Nucleus accumbens (tissue), 56 donors: ENCODE data around the gene SWSAP1.
"Not testable (repeated sequence)": the region's sequence is repeated elsewhere in the genome, so short reads cannot be mapped to it uniquely, and the experiment has no call there.

ENCODE experiments used
- DNase-seq, 56 donors: peaks; one replicate each; lab custom pipeline; 2025; lab: John Stamatoyannopoulos, UW

Gene SWSAP1

DNA sequence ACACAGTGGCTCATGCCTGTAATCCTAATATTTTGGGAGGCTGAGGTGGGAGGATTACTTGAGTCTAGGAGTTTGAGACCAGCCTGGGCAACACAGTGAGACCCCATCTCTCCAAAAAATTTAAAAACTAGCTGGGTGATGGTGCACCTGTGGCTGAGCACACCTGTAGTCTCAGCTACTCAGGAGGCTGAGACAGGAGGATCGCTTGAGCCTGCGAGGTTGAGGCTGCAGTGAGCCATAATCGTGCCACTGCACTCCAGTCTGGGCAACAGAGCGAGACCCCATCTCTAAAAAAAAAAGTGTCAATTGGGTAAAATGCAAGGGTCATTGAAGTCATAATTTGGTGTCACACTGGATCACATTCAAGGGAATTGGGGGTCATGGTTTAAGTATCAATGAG lies 20.4 kb upstream of the SWSAP1 start:
- DNase-seq = not testable (repeated sequence)

DNA sequence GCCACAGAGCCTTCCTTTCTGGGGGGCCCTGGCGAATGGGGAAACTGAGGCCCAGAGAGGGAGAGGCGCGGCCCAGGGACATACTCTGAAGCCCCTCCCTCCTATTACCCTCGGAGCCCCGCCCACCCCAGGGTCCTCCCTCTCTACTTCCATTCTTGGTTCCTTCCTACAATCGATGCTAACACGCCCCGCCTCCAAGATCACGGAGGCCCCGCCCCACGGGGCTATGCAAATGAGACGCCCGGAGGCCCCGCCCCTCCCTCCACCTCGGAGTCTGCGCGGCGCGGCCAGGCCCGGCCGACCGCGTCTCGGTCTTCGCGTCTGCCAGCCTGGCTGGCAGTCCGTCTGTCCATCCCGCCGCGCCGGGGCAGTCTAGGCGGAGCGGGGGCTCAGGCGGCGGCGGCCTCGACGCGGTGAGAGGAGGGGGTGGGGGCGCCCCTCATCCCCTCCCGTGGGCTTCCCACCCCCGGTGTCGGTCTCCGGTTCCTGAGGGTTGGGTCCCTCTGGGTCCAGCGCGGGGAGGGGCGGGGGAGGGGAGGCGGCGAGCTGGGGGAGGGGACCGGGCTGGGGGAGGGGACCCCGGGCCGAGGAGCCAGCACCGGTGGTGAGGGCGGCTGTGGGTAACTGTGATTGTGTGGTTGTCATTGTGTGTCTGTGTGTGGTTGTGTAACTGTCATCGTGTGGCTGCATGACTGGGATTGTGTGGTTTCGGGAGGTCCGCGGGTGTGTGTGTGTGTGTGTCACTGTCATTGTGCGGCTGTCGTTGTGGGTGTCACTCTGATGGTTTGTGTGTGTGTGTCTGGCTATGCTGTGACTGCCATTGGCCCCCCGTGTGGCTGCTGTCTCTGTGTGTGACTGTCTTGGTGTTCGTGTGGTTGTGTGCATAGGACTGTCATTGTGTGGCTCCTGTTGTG lies 19.0 kb upstream of the SWSAP1 start, which contains the start of gene PLPPR2:
Gene PLPPR2, plus strand, starts transcription at position 273 of the 914 bp plus-strand sequence. CDS start 2,242 bp downstream, outside the sequence.
- peak in 55 of 56 donors; percentile 26 to 95 (median 79) for DNase-seq

DNA sequence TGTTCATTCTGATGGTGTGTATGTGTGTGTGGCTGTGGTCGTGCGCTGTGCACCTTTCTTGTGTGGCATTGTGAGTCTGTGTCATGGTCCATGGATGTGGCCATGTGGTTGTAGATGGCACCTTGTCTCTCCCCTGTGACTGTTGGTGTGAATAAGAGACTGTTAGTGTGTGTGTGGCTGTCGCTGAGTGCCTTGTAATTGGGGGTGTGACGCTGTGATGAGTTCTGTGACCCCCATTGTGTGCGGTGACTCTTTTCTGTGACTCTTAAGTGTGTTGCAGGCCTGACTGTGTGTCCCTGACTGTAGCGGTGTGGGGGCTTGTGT lies 18.4 kb upstream of the SWSAP1 start:
- DNase-seq = peak in 1 of 56 donors; percentile 6

DNA sequence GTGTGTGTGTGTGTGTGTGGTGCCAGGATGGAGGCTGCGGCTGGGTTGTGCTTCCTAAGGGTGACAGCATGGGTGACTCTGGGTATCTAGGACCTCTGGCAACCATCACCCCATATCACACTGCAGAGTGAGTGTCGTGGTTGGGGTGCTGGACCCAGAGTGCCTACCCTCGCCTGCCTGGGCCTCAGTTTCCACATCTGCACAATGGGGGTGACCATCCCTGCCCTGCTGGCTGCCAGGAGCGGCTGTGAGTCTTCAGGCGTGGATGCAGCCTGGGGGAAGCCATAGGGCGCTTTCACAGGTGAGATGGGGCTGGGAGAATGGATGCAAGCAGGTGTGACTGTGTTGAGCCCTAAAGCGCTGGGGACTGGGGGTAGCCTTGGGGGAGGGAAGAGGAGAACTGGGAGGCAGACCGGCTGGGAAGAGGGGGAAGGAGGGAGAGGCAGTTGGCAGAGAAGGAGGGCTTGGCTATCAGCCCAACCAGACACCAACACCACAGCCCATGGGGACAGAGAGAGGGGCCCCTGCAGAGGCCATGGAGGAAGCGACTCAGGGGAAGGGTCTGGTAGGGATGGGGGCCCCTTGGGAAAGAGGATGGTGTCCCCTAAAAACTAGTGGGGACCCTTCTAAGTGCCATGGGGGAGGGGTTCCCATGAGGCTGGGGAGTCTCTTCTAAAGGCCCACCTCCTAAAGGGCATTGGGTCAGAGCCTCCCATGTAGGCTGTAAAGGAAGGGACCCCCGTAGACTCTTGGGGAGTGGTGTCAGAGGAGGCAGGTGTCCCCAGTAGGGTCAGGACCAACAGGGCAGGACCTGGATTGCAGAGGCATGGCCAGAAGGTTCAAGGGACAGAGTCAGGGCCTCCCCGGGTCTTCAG lies 17.6 kb upstream of the SWSAP1 start:
- no peak for DNase-seq

DNA sequence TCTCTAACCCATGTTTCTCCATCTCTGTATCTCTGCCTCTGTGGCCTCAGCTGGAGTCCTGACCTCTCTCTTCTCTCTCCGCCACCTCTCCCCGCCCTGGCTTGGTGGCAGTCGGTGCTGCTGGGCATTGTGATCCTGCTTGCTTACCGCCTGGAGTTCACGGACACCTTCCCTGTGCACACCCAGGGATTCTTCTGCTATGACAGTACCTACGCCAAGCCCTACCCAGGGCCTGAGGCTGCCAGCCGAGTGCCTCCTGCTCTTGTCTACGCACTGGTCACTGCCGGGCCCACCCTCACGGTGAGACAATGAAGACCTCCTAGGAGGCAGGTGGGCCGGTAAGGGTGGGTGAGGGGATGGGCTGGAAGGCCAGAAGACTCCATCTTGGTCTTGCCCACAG lies 15.0 kb upstream of the SWSAP1 start:
- DNase-seq = no peak

DNA sequence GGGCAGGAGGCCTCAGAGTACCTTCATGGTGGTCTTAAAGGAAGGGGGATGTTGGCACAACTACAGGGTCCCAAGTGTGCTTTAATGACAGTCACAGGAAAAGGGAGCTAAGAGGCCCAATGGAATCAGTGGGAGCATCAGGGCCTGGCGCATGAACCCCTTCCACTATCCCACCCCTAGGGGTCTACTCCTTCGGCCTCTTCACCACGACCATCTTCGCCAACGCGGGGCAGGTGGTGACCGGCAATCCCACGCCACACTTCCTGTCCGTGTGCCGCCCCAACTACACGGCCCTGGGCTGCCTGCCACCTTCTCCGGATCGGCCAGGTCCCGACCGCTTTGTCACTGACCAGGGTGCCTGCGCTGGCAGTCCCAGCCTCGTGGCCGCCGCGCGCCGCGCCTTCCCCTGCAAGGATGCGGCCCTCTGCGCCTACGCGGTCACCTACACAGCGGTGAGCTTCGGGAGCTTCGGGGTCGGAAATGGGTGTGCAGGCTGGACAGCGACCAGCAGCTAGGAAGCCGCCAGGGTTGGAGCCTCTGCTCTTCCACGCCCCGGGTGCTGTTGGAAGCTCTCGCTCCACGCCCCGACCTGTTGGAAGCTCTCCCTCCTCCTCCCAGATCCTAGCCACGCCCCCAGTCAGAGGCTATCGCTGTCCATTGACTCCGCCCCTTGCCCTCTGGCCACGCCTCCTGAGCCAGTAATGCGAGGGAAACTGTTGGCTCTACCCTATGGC lies 13.3 kb upstream of the SWSAP1 start:
- DNase-seq = peak in 1 of 56 donors; percentile 20

DNA sequence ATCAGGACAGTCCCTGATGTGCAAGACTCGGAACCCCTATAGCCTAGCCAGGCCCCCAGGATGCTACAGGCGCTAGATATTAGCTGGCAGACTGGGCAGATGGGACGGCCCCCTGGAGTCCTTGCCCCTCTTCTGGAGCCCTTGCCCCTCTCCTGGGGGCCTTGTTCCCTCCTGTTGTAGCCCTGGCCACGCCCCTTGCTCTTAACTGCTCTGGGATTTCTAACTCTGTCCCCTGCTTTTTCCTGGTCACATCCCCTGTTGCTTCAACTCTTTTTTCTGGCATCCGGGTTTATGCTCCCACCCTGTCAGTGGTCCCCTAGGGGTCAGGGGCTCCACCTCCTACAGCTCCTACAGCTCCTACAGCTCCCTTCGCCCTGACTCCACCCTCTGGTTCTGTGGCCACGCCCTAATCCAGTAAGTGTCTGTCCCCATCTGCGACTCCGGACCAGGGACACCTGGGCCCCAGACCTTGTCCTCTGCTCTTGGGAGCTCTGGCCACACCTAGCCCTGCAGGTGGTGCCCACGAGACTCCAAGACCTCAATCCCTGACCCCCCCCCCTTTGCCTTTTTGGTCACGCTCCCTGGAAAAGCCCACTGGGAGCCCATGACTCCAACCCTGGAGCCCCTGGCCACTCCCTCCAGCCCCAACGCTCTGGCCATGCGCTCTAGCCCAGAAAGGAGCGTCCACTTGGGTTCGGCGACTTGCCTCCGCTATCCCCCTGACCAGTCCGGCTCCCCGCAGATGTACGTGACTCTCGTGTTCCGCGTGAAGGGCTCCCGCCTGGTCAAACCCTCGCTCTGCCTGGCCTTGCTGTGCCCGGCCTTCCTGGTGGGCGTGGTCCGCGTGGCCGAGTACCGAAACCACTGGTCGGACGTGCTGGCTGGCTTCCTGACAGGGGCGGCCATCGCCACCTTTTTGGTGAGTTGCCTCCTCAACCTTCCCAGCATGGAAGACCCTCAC lies 12.4 kb upstream of the SWSAP1 start:
- no peak for DNase-seq

DNA sequence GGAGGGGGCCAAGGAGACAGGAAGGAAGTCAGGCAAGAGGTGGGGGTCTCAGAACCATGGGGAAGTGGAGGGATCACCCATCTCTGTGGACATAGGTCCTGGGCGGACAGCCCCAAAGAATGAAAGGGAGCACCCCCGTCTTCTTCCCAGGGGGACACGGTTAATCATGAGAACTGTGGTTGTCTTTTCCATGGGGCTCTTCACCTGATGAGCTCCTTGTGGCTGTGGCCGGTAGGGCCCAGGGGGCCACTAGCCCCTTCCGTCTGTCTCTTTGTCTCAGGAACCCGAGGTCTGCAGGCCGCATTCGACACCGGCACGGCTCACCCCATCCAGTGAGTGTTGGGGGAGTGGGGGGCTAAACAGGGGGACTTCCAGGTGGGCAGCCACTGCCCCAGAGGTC lies 10.6 kb upstream of the SWSAP1 start:
- no peak for DNase-seq

DNA sequence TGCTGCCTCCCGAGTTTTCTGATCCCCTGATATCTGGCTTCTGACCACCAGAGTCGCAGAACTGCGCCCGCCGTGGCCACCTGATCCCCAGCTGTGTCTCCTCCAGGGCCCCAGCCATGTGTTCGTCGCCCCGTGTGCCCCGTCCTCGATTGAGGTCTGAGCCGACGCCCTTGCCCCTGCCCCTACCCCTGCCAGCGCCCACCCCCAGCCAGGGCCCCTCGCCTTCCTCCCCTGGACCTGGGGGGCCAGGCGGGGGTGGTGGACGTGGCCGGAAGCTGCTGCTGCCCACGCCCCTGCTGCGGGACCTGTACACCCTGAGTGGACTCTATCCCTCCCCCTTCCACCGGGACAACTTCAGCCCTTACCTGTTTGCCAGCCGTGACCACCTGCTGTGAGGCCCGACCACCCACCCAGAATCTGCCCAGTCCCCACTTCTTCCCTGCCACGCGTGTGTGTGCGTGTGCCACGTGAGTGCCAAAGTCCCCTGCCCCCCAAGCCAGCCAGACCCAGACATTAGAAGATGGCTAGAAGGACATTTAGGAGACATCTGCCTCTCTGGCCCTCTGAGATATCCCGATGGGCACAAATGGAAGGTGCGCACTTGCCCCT lies 10.1 kb upstream of the SWSAP1 start:
- no peak for DNase-seq

DNA sequence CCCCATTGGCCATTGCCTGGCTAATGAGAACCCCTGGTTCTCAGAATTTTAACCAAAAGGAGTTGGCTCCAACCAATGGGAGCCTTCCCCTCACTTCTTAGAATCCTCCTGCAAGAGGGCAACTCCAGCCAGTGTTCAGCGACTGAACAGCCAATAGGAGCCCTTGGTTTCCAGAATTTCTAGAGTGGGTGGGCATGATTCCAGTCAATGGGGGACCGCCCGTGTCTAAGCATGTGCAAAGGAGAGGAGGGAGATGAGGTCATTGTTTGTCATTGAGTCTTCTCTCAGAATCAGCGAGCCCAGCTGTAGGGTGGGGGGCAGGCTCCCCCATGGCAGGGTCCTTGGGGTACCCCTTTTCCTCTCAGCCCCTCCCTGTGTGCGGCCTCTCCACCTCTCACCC lies 9.5 kb upstream of the SWSAP1 start:
- DNase-seq = peak in 18 of 56 donors; percentile 3 to 57 (median 20)

DNA sequence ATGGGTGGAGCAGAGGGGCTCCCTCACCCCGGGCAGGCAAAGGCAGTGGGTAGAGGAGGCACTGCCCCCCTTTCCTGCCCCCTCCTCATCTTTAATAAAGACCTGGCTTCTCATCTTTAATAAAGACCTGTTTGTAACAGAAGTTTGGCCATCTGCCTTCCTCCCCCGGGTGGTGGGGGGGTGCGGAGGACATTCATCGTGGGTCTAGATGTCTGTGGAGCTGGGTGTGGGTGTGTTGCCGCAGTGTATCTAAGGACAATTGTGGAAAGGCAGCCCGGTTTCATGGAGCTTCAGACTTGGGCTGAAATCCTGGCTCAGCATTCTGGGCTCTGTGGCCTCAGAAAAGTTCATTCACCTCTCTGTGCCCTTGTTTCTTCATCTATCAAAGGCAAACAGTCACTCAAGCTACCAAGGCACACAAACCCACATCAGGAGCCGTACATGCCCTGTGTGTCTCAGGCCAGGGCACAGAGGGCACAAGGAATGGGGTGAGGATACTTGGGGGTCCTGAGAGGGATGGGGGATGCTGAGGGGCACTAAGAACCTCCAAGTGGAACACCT lies 8.8 kb upstream of the SWSAP1 start:
- no peak for DNase-seq

DNA sequence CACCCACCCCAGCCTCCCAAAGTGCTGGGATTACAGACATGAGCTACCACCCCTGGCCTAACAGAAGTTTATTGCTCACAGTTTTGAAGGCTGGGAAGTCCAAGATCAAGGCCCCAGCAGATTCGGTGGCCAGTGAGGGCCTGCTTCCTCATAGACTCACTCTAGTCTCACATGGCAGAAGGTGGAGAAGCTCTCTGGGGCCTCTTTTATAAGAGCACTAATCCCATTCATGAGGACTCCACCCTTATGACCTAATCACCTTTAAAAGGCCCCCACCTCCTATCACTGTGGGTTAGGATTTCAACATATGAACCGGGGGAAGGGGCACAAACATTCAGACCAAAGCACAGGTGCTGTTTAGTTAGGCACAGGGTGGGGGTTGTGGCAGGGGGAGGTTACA lies 6.9 kb upstream of the SWSAP1 start:
- DNase-seq = no peak

DNA sequence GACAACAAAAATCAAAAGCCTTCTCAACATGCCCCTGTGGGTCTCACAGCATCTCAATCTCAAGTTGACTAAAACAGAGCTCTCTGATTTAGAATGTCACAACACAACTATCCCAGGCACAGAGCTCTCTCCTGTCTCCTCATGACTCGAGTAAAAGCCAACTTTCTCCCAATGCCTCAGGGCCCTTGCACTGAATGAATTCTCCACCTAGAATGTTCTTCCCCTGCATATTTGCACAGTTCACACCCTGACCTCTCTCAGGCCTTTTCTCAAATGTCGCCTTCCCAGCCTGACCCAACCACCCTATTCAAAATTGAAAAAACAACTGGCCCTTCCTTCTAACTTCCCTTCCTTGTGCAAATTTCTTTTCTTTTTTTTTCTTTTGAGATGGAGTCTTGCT lies 3.7 kb upstream of the SWSAP1 start:
- DNase-seq = no peak

DNA sequence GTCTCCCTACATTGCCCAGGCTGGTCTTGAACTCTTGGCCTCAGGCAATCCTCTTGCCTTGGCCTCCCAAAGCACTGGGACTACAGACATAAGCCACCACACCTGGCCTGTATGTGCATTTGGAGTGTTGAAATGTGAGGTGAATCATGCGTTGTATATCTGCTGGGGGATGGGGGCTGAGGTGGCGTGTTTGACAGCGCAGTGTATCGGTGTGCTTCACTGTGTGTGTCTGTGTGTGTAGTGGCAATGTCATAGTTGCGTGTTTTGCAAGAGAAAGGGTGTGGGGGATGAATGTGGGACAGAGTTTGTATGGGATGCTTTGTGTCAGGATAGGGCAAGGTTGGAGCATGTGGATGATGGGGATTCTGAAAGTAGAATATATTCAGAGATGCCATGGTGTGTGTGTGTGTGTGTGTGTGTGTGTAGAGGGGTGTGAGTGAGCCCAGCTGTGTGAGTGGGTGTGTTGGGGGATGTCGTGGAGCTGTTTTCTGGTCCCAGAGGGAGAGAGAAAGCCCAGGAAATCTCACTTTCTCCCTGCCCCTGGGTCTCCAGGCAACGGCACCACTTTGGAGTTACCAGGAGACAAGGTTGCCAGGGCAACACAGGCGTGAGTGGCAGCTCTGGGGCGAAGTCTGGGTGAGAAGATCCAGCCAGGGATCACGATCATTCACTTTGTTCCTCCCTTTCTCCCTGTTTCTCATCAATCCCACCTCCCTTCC lies 1.1 kb upstream of the SWSAP1 start:
- DNase-seq = peak in 52 of 56 donors; percentile 12 to 94 (median 77)

DNA sequence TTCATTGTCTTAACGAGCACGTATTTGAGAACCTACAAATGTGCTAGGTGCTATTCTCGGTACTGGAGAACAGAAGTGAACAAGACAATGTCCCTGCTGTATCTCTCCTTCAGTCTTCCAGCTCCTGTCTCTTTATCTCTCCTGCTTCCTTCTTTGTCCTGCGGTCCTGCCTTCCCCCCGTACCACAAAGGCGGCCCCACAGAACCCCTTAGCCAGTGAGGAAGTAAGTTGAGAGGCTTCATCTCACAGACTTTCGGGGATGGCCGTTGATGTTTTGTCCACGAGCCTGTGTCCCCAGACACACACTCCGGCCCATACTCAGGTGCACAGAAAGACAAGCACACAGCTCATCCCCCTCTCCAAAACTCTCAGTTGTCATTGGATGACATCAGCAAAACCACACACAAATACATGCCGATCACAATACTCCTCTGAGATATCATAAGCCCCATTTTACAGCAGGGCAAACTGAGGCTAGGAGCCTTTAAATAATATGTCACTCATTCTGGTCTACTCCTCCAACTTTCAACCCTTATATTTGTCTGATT lies 507 bp upstream of the SWSAP1 start:
- peak in 11 of 56 donors; percentile 22 to 60 (median 48) for DNase-seq

DNA sequence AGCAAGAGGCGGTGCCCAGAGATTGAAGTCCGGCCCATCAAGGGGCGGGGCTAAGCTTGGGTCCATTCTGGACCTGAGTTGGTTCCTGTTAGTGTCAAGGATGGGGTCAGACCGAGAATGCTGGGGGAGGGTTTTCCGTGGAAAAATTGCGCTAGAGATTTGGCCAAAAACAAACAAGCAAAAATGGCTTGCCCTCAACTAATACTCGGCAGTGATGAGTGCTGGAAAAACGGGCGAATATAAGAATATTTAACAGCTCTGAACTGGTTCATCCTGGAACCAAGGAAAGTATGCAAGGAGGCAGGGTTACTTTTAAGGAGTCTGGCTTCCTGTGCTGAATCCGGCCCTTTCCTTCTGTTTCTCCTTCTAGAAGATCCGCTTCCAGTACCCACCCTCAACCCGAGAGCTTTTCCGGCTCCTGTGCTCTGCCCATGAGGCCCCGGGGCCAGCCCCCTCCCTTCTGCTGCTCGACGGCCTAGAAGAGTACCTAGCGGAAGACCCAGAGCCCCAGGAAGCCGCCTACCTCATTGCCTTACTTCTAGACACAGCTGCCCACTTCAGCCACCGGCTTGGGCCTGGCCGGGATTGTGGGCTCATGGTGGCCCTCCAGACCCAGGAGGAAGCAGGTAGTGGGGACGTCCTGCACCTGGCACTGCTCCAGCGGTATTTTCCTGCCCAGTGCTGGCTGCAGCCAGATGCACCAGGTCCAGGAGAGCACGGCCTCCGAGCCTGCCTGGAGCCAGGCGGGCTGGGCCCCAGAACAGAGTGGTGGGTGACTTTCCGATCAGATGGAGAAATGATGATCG lies 880 bp downstream of the SWSAP1 start:
- DNase-seq = peak in 20 of 56 donors; percentile 18 to 51 (median 39)

DNA sequence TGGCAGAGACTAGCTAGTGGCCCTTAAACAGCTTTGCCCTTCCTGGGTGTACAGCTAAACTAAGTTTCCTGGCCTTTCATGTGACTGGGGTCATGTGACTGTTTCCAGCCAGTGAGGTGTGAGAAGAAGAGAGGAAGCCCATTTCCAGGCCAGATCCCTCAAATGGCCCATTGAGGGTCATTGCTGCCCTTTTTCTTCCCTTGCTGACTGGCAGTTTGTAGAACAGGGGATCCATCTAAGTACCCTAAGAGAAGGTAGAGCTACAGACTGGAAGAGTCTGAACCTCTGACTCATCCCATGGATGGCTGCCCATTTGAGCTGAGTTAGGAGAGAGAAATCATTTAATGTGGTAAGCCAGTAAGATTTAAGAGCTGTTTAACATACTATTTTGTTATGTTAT lies 2.8 kb downstream of the SWSAP1 start:
- DNase-seq = peak in 16 of 56 donors; percentile 5 to 40 (median 11)
